GM10248 (cell line): ENCODE results near the gene CAPN12.
A peak's percentile ranks its signal among the peaks of the same experiment; 100 is the strongest.

Experiments
- CTCF ChIA-PET: fragments of 300-600 bp; sonication (Branson Sonifier 250); formaldehyde crosslinking; extraction: SDS; loops from one replicate; lab custom pipeline; 2021; ENCODE audit warnings: antibody characterized with exemption; lab: Yijun Ruan, JAX
- POLR2A ChIA-PET: fragments of 350-650 bp; sonication (Branson Sonifier 250); formaldehyde crosslinking; extraction: SDS; loops from one replicate; lab custom pipeline; 2020; ENCODE audit warnings: antibody characterized with exemption; lab: Yijun Ruan, JAX
- DNase-seq: peaks from one replicate; pipeline ENCODE4 v3.0.0; 2012; ENCODE audit errors: extremely low spot score
- TF ChIP-seq, protein P1 (sequence below): IDR thresholded peaks from 2 replicates; pipeline ENCODE4 v1.5.1; 2012; ENCODE audit warnings: mild to moderate bottlenecking, low read depth; ENCODE audit errors: extremely low read depth, missing control alignments, control extremely low read depth

The CAPN12 gene

DNA sequence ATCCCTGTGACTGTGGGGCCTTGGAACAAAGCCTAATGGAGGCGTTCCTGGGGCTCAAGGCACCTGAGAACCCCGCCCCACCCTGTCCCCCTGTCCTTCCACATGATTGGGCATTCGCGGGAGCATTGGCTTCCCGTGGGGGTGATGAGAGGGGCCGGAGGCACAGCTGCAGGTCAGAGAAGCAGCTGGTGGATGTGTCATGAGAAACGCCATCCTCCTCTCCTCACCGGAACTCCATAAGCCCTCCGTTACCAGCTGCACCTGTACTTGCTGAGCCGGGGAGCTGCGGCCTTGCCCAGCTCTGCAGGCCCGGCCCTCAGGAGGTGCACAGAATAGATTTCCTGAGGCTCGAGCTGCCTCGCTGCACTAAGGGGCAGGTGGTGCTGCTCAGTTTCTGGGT, 42.0 kb downstream of the CAPN12 start:
- ChIA-PET POLR2A (interaction anchor here (0.6 kb wide), 1 partner anchor 140 kb away, joined by 3 read pairs; no protein-coding TSS in a partner anchor), CTCF (no interaction called here)
- DNase-seq = no peak
- TF ChIP-seq, protein P1, sequence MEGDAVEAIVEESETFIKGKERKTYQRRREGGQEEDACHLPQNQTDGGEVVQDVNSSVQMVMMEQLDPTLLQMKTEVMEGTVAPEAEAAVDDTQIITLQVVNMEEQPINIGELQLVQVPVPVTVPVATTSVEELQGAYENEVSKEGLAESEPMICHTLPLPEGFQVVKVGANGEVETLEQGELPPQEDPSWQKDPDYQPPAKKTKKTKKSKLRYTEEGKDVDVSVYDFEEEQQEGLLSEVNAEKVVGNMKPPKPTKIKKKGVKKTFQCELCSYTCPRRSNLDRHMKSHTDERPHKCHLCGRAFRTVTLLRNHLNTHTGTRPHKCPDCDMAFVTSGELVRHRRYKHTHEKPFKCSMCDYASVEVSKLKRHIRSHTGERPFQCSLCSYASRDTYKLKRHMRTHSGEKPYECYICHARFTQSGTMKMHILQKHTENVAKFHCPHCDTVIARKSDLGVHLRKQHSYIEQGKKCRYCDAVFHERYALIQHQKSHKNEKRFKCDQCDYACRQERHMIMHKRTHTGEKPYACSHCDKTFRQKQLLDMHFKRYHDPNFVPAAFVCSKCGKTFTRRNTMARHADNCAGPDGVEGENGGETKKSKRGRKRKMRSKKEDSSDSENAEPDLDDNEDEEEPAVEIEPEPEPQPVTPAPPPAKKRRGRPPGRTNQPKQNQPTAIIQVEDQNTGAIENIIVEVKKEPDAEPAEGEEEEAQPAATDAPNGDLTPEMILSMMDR = no peak

DNA sequence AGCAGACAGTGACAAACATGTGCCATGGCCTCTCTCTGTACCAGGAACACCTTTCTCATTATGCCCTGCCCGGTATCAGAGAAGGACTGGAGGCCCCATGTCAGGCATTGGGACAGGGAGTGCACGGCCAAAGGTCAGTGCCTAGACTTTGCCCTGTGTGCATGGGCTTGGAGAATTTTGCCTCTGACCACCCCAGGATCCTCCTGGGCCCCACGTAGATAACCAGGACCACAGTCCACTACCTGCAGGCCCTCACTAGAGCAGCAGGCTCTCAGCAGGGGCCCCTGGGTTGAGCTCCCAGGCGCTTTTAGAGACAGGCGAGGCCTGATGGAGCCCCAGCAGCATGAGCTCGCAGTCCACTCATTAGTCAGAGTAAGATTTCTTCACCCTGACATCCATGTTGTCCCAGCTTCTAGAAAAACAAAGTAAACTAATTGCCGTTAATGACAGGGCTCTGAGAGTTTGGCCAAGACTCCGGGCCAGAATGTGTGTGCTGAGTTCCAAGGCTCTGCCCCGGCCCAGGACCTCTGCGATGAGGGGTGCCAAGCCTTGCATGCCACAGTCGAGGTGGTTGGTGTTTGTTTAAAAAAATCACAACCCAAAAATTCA, 42.7 kb downstream of the CAPN12 start:
- TF ChIP-seq, protein P1 = no peak
- DNase-seq = no peak
- ChIA-PET POLR2A (no interaction called here), CTCF (interaction anchor here (1.5 kb wide), 1 partner anchor 67 kb away, joined by 3 read pairs; no protein-coding TSS in a partner anchor)

DNA sequence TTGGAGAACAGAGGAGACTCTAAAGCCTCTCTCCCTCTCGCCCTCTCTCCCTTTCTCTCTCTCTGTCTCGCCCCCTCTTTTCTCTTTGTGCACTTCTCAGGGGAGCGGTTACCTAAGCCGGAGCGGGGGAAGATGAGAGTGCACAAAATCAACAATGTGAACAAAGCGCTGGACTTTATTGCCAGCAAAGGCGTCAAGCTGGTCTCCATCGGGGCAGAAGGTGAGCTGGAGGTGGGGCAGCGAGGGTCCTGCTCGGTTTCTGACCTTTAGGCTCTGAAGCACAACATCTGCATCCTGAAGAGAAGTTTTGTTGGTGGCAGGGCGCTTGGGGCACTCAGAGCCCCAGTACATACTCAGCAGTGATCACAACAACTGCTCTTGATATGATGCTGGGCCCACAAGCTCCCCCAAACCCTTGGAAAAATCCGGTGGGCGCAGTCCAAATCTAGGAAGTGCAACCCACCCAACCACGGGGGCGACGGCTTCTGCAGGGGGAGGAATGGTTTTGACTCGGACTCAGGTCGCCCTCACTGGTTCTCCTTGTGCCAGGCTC, 43.3 kb downstream of the CAPN12 start:
- DNase-seq = no peak
- ChIA-PET CTCF (interaction anchor here (1.5 kb wide), 1 partner anchor 66 kb away, joined by 3 read pairs; no protein-coding TSS in a partner anchor), POLR2A (no interaction called here)
- TF ChIP-seq, protein P1 = no peak

DNA sequence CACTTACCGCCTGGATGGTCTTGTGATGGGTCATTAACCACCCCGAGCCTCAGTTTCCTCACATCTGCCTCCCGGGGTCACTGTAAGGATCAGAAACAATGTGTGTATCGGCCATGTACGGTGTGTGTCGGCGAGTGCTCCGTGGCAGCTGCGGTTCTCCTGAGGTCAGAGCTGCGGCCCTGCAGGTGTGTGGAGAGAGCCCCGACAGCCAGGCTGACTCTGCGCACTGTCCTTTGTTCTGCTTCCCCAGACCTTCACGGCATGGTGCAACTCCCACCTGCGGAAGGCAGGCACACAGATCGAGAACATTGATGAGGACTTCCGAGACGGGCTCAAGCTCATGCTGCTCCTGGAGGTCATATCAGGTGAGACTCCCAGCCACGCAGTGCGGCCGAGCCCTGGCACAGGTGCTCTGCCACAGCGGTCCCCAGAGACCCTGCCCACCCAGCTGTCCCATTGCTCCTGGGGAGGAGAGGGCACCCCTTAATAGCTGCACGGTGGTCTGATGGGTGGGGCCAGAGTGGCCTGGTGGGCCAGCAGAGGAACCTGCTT, 43.8 kb downstream of the CAPN12 start:
- ChIA-PET CTCF (interaction anchor here (1.3 to 1.5 kb wide), 3 partner anchors 66 to 187 kb away, joined by 3 to 4 read pairs (median 3); no protein-coding TSS in a partner anchor), POLR2A (no interaction called here)
- no peak for DNase-seq
- TF ChIP-seq, protein P1 = no peak

DNA sequence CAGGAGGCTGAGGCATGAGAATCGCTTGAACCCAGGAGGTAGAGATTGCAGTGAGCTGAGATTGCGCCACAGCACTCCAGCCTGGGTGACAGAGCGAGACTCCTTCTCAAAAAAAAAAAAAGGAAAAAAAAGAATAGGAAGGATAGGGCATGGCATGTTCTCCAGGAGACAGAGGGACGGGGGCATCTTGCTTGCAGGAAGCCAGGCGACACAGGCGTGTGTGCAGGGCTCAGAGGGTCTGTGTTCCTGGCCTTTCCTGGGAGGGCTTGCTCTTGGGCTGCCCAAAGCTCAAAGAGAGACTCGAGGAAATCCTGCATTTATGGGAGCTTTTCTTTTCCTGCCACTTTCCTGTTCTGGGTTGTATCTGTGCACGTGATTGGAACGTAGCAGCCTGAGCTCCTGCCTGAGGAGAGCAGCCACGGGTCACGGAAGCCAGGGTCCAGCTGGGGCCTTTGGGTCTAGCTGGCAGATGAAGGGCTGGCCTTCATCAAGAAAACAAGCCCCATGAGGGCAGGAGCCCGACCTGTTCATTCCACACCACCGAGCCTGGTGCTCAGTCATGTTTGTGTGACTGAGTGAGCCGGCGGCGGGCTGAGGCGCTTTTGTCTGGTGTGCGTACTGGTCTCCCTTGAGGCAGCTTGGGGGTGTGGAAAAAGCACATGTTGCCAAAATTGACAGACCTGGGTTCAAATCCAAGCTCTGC, 44.5 kb downstream of the CAPN12 start:
- TF ChIP-seq, protein P1 = no peak
- ChIA-PET POLR2A (no interaction called here), CTCF (interaction anchor here (1.3 to 1.5 kb wide), 3 partner anchors 65 to 188 kb away, joined by 3 to 4 read pairs (median 3); no protein-coding TSS in a partner anchor)
- DNase-seq = no peak

DNA sequence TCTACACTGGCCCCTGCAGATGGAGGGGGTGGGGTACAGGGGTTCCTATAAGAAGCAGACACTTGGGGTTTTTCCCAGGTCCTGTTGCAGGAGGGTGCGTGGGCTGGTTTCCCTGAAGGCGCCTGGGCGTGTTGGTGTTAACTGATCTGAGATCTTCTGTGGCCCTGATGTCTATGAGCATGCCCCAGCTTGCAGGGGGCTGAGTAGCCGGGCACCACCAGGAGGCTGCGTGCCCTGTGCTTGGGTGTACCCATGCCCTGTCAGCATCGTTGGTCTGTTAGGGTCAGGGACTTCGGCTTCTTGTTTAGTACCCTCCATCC, 45.3 kb downstream of the CAPN12 start:
- peak; percentile 63 for DNase-seq
- TF ChIP-seq, protein P1 = no peak
- ChIA-PET POLR2A (interaction anchor here (0.5 kb wide), 1 partner anchor 115 kb away, joined by 7 read pairs; no protein-coding TSS in a partner anchor), CTCF (interaction anchor here (0.9 kb wide), 1 partner anchor 9 kb away, joined by 3 read pairs; no protein-coding TSS in a partner anchor)
